AG04449 (cell line): ENCODE measurements around the gene MEAK7.
A peak's percentile ranks its signal among the peaks of the same experiment; 100 is the strongest.

Source experiments
- CTCF ChIA-PET: fragments of 350-600 bp; formaldehyde crosslinking; extraction: SDS; loops from one replicate; lab custom pipeline; 2021; ENCODE audit warnings: antibody characterized with exemption; lab: Yijun Ruan, JAX
- POLR2A ChIA-PET: fragments of 400-600, 350-600 bp; formaldehyde crosslinking; extraction: SDS; loops from one replicate; lab custom pipeline; 2020; ENCODE audit warnings: antibody characterized with exemption, inconsistent platforms; lab: Yijun Ruan, JAX
- DNase-seq: peaks from one replicate; pipeline ENCODE4 v3.0.0-alpha.2; 2010; ENCODE audit warnings: low read depth, low spot score
- H3K4me3 ChIP-seq: 2 replicates; pipeline ENCODE4 v1.5.1; 2011; ENCODE audit warnings: low read depth, mild to moderate bottlenecking, control low read depth, low read length
- TF ChIP-seq, protein P1 (sequence below): IDR thresholded peaks from one replicate; pipeline ENCODE4 v1.5.1; 2011; ENCODE audit warnings: mild to moderate bottlenecking, moderate library complexity, low read length, control low read depth, inconsistent platforms; ENCODE audit not compliant: insufficient read depth; ENCODE audit errors: missing control alignments

Gene MEAK7

DNA sequence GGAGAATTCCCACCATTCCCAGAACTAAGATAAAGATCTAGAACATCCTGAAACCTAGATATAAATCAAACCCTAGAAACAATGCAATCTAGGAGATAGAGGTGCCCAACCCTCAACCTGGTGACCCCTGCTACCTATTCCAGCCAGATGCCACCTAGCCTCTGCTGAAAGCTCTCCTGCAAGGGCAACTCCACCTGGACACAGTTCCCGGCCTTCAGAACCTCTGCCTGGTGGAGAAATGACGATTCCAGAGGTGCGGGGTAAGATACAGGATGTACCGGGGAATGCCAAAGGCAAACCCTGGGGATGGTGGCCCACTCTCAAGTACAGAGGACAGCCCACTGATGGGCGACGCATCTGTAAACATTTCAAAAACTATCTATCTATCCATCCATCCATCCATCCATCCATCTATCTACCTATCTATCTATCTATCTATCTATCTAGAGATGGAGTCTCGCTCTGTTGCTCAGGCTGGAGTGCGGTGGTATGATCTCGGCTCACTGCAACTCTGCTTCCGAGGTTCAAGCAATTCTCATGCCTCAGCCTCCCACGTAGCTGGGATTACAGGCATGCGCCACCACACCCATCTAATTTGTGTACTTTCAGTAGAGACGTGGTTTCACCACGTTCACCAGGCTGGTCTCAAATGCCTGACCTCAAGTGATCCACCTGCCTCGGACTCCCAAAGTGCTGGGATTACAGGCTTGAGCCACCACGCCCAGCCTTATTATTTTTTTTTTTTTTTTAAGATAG lies 19.0 kb downstream of the MEAK7 start:
- H3K4me3 ChIP-seq, result no peak overlapping the region
- POLR2A ChIA-PET, result interaction anchor here (1.2 kb wide), 1 partner anchor 11 kb away, joined by 4 read pairs; no protein-coding TSS in a partner anchor
- no peak for DNase-seq

DNA sequence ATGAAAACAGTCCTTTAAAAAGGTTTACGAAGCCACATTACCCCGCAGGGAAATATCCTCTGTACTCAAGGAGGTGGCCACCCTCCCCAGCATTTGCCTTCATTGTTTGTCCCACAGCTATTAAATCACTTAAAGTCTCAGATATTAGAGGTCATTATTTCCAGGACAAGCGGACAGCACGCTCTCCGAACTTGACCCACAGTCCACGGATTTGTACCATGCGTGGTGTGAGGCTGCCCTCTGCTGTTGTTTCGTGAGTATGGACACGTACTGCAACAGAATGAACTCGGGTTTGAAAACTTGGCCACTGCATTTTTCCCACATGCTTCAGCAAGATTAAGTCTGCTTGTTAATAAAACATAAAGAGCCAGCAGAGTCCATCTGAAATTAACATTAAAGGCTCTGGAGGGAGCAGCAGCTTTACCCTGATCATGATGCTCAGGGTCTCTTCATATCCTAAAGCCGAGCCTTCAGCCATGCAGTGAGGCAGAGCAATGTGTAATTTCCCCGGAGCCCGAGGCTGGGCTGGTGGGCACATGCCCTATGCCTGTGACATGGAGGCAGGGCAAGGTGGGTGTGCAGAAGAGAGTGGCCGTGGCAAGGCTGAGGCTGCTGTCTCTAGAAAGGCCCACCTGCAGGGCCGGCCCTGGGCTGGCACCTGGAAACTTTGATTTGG lies 19.7 kb downstream of the MEAK7 start:
- POLR2A ChIA-PET, result interaction anchor here (0.7 kb wide), 1 partner anchor 10 kb away, joined by 3 read pairs; no protein-coding TSS in a partner anchor

More for the DNA sequence above, 19.0 kb downstream of the MEAK7 start:
- TF ChIP-seq, protein P1, sequence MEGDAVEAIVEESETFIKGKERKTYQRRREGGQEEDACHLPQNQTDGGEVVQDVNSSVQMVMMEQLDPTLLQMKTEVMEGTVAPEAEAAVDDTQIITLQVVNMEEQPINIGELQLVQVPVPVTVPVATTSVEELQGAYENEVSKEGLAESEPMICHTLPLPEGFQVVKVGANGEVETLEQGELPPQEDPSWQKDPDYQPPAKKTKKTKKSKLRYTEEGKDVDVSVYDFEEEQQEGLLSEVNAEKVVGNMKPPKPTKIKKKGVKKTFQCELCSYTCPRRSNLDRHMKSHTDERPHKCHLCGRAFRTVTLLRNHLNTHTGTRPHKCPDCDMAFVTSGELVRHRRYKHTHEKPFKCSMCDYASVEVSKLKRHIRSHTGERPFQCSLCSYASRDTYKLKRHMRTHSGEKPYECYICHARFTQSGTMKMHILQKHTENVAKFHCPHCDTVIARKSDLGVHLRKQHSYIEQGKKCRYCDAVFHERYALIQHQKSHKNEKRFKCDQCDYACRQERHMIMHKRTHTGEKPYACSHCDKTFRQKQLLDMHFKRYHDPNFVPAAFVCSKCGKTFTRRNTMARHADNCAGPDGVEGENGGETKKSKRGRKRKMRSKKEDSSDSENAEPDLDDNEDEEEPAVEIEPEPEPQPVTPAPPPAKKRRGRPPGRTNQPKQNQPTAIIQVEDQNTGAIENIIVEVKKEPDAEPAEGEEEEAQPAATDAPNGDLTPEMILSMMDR, result no peak
- CTCF ChIA-PET, result interaction anchor here (1.0 to 6.7 kb wide), 5 partner anchors 9 to 353 kb away, joined by 3 to 66 read pairs (median 5); no protein-coding TSS in a partner anchor

DNA sequence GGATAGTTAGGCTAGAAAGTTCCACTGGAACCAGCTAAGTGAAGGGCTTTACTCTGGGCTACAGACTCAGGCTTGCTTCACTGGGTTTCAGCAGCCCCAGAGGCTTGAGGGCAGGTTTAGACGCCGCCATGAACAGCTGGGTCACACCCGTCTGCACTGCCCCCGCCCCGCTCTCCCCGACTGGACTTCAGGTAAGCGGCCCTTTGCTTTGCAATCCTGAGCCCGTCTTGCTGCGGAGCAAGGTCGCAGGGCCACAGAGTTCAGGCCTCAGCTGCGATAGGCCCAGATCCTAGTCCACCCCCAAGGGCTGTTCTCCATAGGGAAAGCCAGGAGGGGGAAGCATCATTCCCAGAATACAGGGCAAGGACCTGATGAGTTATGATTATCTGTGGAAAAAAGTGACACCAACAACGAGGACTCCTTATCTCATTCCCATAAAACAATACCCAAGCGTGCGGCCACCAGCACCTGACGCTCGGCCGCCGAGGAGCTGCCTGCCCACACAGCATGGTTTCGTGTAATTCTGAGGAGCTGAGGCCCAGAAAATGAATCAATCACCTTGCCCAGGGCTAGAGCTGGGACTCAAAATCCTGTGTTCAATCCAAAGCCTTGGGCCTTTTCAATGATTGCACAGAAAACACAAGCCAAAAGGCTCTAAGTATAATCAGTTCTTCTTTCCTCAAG lies 20.4 kb downstream of the MEAK7 start:
- no peak for DNase-seq
- CTCF ChIA-PET, result interaction anchor here (0.6 to 6.7 kb wide), 24 partner anchors 9 to 527 kb away, joined by 3 to 66 read pairs (median 4); partner anchors contain the start of gene TAF1C
- TF ChIP-seq, protein P1, result no peak
- POLR2A ChIA-PET, result interaction anchor here (0.7 kb wide), 1 partner anchor 11 kb away, joined by 3 read pairs; no protein-coding TSS in a partner anchor
- H3K4me3 ChIP-seq, result no peak overlapping the region

More for the DNA sequence above, 19.7 kb downstream of the MEAK7 start:
- CTCF ChIA-PET, result interaction anchor here (0.6 to 6.7 kb wide), 21 partner anchors 9 to 528 kb away, joined by 3 to 66 read pairs (median 4); partner anchors contain the start of gene TAF1C
- no peak overlapping the region for H3K4me3 ChIP-seq
- TF ChIP-seq, protein P1, result peak; percentile 67
- no peak for DNase-seq

DNA sequence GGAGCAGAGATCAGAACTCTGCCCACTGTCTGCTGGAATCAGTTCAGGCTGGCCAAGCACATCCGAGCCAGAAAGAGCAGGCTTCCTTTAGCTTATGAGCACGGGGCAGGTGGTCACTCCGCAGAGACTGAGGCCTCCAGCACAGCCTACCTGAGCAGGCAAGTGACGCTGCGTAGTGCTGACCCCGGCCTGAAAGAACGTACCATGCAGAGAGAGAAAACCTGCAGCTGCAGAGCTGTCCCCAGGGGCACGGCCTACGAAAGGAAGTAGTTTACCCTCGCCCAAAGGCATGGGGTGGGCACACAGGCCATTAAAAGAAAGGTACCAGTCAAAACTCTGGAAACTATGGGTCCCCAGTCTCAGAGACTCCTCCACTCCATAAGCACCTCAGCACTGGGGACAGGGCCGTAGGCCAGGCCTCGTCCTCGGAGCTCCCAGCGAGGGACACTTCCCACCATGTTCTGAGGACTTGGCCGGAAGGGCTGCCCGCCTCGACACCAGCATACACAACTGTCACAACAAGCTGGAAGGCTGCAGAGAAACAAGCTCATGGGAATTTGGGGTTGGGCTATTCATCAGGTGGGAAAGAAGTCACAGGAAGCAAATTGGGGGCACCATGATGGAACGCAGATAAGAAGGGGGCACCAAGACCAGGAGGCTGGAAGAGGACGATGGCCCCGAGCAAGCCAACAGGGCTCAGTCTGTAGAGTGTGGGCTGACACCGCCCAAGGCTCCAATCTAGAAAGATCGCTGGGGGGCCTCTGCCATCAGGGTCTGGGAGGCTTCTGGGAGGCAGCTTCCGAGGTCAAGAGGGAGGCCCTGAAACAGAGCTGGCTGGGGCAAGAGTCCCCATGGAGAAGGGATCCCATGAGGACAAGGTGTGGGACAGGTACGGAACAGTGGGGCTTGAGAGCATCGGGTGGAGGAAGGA lies 21.2 kb downstream of the MEAK7 start:
- no peak for DNase-seq
- POLR2A ChIA-PET, result no interaction called here
- CTCF ChIA-PET, result interaction anchor here (0.8 to 6.7 kb wide), 16 partner anchors 8 to 526 kb away, joined by 3 to 66 read pairs (median 4); partner anchors contain the start of gene TAF1C
- TF ChIP-seq, protein P1, result no peak
- no peak overlapping the region for H3K4me3 ChIP-seq
